ENCODE data around the gene SPC24. TPM values are rescaled to one million over a fixed set of nuclear protein-coding genes. Genes with fewer than 3 reads are reported as not detected.

The SPC24 gene
- total RNA-seq, 1 experiment from 2014 or later, result 44.8 TPM

DNA sequence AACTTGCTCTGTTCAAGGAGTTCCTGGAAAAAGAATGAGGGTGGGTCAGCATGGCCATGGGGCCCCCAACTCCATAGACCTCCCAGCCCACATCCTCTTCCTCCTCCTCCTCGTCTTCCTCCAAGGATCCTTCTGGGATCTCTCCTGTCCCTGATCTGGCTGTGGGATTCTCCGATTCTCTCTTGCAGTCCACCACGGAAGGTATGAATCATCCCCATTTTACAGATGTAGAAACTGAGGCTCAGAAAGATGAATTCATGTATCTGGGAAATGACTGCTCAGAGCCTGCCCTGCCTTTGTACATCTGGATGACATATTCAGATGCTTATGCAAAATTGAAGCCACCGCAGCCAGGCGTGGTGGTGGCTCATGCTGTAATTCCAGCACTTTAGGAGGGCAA lies 43.9 kb upstream of the SPC24 start:
- H3K27me3 ChIP-seq (replicated peaks; ENCODE audit: control insufficient read depth, insufficient read depth, low read length), result no peaks in the 10 kb centered on the region
- no peak for DNase-seq
- intact Hi-C loops (cut with micrococcal nuclease; ENCODE audit: unreplicated experiment), result no loop called here
- no peaks in the 10 kb centered on the region for H3K4me1 ChIP-seq
- H3K9me3 Mint-ChIP-seq (ENCODE audit: unreplicated experiment), result no peaks in the 10 kb centered on the region
- H3K4me3 ChIP-seq (ENCODE audit: low read depth, low read length), result no peak overlapping the region
- ChIA-PET CTCF (no interaction called here), POLR2A (no interaction called here)
- no peaks in the 10 kb centered on the region; the same call in 1 of the 2 replicates for H3K36me3 ChIP-seq (ENCODE audit: control insufficient read depth, insufficient read depth, low read length)
- H3K36me3 Mint-ChIP-seq (ENCODE audit: insufficient read depth, unreplicated experiment), result peaks cover 31% of the 10 kb centered on the region
- H3K27me3 Mint-ChIP-seq (ENCODE audit: insufficient read depth, unreplicated experiment), result no peaks in the 10 kb centered on the region
- TF ChIP-seq, protein P1, sequence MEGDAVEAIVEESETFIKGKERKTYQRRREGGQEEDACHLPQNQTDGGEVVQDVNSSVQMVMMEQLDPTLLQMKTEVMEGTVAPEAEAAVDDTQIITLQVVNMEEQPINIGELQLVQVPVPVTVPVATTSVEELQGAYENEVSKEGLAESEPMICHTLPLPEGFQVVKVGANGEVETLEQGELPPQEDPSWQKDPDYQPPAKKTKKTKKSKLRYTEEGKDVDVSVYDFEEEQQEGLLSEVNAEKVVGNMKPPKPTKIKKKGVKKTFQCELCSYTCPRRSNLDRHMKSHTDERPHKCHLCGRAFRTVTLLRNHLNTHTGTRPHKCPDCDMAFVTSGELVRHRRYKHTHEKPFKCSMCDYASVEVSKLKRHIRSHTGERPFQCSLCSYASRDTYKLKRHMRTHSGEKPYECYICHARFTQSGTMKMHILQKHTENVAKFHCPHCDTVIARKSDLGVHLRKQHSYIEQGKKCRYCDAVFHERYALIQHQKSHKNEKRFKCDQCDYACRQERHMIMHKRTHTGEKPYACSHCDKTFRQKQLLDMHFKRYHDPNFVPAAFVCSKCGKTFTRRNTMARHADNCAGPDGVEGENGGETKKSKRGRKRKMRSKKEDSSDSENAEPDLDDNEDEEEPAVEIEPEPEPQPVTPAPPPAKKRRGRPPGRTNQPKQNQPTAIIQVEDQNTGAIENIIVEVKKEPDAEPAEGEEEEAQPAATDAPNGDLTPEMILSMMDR (IDR thresholded peaks at IDR 0.05; ENCODE audit: insufficient read depth in 1 of 2, low read depth in 1 of 2, low read length in 1 of 2, severe bottlenecking in 1 of 2, unreplicated experiment in 1 of 2), result no peak
- peaks cover 6% of the 10 kb centered on the region for H3K4me1 Mint-ChIP-seq (ENCODE audit: low read depth, unreplicated experiment)
- H3K4me3 Mint-ChIP-seq (ENCODE audit: unreplicated experiment), result no peak overlapping the region
- no peak overlapping the region for H3K27ac Mint-ChIP-seq (ENCODE audit: unreplicated experiment)
- no TSS peak for BruUV-seq (replicated peaks)
- H3K9me3 ChIP-seq, result no peaks in the 10 kb centered on the region

DNA sequence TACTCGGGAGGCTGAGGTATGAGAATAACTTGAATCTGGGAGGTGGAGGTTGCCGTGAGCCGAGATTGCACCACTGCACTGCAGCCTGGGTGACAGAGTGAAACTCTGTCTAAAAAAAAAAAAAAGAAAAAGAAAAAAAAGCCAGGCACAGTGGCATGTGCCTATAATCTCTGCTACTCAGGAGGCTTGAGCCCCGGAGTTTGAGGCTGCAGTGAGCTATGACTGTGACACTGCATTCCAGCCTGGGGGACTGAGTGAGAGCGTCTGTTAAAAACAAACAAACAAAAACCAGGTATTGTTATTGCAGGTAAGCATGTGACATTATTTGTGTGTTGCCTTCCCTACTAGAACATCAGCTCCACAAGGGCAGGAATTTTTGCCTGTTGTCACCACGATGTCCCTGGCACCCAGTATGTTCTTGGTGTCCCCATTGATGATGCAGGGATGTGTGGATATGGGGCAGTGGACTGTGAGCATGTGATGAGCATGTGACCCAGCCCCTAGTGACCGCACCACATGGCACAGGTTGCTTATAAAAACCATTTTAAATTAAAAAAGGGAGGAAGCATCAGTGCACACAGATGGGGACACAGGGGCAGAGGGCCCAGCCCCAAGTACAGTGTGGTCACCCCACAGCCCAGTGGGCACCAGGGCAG lies 43.3 kb upstream of the SPC24 start:
- no peak overlapping the region for H3K27ac Mint-ChIP-seq (ENCODE audit: unreplicated experiment)
- H3K9me3 ChIP-seq, result no peaks in the 10 kb centered on the region
- no peaks in the 10 kb centered on the region for H3K27me3 ChIP-seq (replicated peaks; ENCODE audit: control insufficient read depth, insufficient read depth, low read length)
- no peak for DNase-seq
- no TSS peak for BruUV-seq (replicated peaks)
- no peaks in the 10 kb centered on the region; the same call in 1 of the 2 replicates for H3K36me3 ChIP-seq (ENCODE audit: control insufficient read depth, insufficient read depth, low read length)
- ChIA-PET CTCF (no interaction called here), POLR2A (interaction anchor here (1.5 kb wide), 1 partner anchor 147 kb away, joined by 3 read pairs; the partner anchor contains the start of genes CCDC159 and TMEM205)
- no peak overlapping the region for H3K4me3 ChIP-seq (ENCODE audit: low read depth, low read length)
- intact Hi-C loops (cut with micrococcal nuclease; ENCODE audit: unreplicated experiment), result no loop called here
- no peaks in the 10 kb centered on the region for H3K9me3 Mint-ChIP-seq (ENCODE audit: unreplicated experiment)
- H3K4me1 Mint-ChIP-seq (ENCODE audit: low read depth, unreplicated experiment), result no peaks in the 10 kb centered on the region
- H3K4me1 ChIP-seq, result no peaks in the 10 kb centered on the region
- H3K36me3 Mint-ChIP-seq (ENCODE audit: insufficient read depth, unreplicated experiment), result peaks cover 31% of the 10 kb centered on the region
- H3K4me3 Mint-ChIP-seq (ENCODE audit: unreplicated experiment), result no peak overlapping the region
- H3K27me3 Mint-ChIP-seq (ENCODE audit: insufficient read depth, unreplicated experiment), result no peaks in the 10 kb centered on the region
- TF ChIP-seq, protein P1 (IDR thresholded peaks at IDR 0.05; ENCODE audit: insufficient read depth in 1 of 2, low read depth in 1 of 2, low read length in 1 of 2, severe bottlenecking in 1 of 2, unreplicated experiment in 1 of 2), result no peak

DNA sequence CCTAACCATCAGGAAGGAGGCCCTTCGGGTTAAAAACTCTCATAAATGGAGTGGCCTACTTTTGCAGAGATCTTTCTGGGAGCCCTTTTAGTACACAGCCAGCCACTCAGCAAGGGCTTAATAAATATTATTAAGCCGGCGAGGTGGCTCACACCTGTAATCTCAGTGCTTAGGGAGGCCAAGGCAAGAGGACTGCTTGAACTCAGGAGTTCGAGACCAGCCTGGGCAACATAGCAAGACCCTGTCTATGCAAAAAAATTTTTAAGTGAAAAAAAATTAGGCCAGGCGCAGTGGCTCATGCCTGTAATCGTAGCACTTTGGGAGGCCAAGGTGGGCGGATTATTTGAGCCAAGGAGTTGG lies 42.6 kb upstream of the SPC24 start:
- H3K4me3 Mint-ChIP-seq (ENCODE audit: unreplicated experiment), result peak overlapping the region; percentile 88
- DNase-seq, result no peak
- Histone ChIP-seq H3K27me3 (replicated peaks; ENCODE audit: control insufficient read depth, insufficient read depth, low read length) (no peaks in the 10 kb centered on the region), H3K4me3 (ENCODE audit: low read depth, low read length) (peak overlapping the region; percentile 88), H3K4me1 (no peaks in the 10 kb centered on the region), H3K9me3 (no peaks in the 10 kb centered on the region), H3K36me3 (ENCODE audit: control insufficient read depth, insufficient read depth, low read length) (no peaks in the 10 kb centered on the region; the same call in 1 of the 2 replicates)
- intact Hi-C loops (cut with micrococcal nuclease; ENCODE audit: unreplicated experiment), result no loop called here
- H3K36me3 Mint-ChIP-seq (ENCODE audit: insufficient read depth, unreplicated experiment), result peaks cover 24% of the 10 kb centered on the region
- no peaks in the 10 kb centered on the region for H3K4me1 Mint-ChIP-seq (ENCODE audit: low read depth, unreplicated experiment)
- BruUV-seq (replicated peaks), result no TSS peak
- CTCF ChIA-PET, result interaction anchor here (0.6 kb wide), 1 partner anchor 64 kb away, joined by 4 read pairs; the partner anchor contains the start of gene DOCK6
- POLR2A ChIA-PET, result interaction anchor here (0.6 to 1.5 kb wide), 4 partner anchors 52 to 371 kb away, joined by 3 to 6 read pairs (median 4); partner anchors contain the start of genes CCDC159 and TMEM205
- TF ChIP-seq, protein P1 (IDR thresholded peaks at IDR 0.05; ENCODE audit: insufficient read depth in 1 of 2, low read depth in 1 of 2, low read length in 1 of 2, severe bottlenecking in 1 of 2, unreplicated experiment in 1 of 2), result no peak
- H3K27ac Mint-ChIP-seq (ENCODE audit: unreplicated experiment), result no peak overlapping the region
- no peaks in the 10 kb centered on the region for H3K9me3 Mint-ChIP-seq (ENCODE audit: unreplicated experiment)
- H3K27me3 Mint-ChIP-seq (ENCODE audit: insufficient read depth, unreplicated experiment), result no peaks in the 10 kb centered on the region
